GM23338 (cell line): Measurements from ENCODE around the gene RNFT2. TPM values are rescaled to one million over a fixed set of nuclear protein-coding genes. Genes with fewer than 3 reads are reported as not detected.

Experiments
- ATAC-seq: fragments of 200-7000 bp; cut with Tn5 transposase; 3 replicates; pipeline ENCODE4 v1.9.1; 2020
- DNase-seq: peaks from one replicate; pipeline ENCODE4 v3.0.0-alpha.2; 2015; ENCODE audit warnings: low spot score
- H2AFZ ChIP-seq: fragments of 200-600 bp; sonication (generic); 2 replicates; pipeline ENCODE4 v1.8.0; 2016; ENCODE audit warnings: antibody characterized with exemption, mild to moderate bottlenecking, moderate library complexity
- H3F3A ChIP-seq: fragments of 200-600 bp; sonication (generic); replicated peaks from 2 replicates; pipeline ENCODE4 v1.8.0; 2017; ENCODE audit warnings: antibody characterized with exemption, mixed run types, low read depth
- H3K27ac ChIP-seq: fragments of 200-600 bp; sonication (generic); 2 replicates; pipeline ENCODE4 v1.6.1; 2016; ENCODE audit warnings: low read depth
- H3K27me3 ChIP-seq: fragments of 200-600 bp; sonication (generic); 2 replicates; pipeline ENCODE4 v1.8.0; 2016; ENCODE audit warnings: mild to moderate bottlenecking, mixed run types, moderate library complexity; ENCODE audit not compliant: insufficient read depth
- H3K36me3 ChIP-seq: fragments of 200-600 bp; sonication (generic); 2 replicates; pipeline ENCODE4 v1.8.0; 2016; ENCODE audit warnings: mild to moderate bottlenecking; ENCODE audit not compliant: insufficient read depth
- H3K4me1 ChIP-seq: fragments of 200-600 bp; sonication (generic); 2 replicates; pipeline ENCODE4 v1.8.0; 2016; ENCODE audit warnings: mild to moderate bottlenecking, moderate library complexity; ENCODE audit not compliant: insufficient read depth
- H3K4me2 ChIP-seq: fragments of 200-600 bp; sonication (generic); 2 replicates; pipeline ENCODE4 v1.7.1; 2017; ENCODE audit warnings: mixed run types
- H3K4me3 ChIP-seq: fragments of 200-600 bp; sonication (generic); 2 replicates; pipeline ENCODE4 v1.6.1; 2016; ENCODE audit warnings: mixed run types
- H3K79me2 ChIP-seq: fragments of 200-600 bp; sonication (generic); replicated peaks from 2 replicates; pipeline ENCODE4 v1.8.0; 2017; ENCODE audit warnings: mild to moderate bottlenecking; ENCODE audit not compliant: insufficient read depth
- H3K9me2 ChIP-seq: fragments of 200-600 bp; sonication (generic); 2 replicates; pipeline ENCODE4 v1.8.0; 2017; ENCODE audit not compliant: insufficient read depth
- H4K20me1 ChIP-seq: fragments of 200-600 bp; sonication (generic); replicated peaks from 2 replicates; pipeline ENCODE4 v1.8.0; 2017; ENCODE audit warnings: mild to moderate bottlenecking; ENCODE audit not compliant: insufficient read depth
- H3K27ac Mint-ChIP-seq: 2 replicates; pipeline ENCODE4 v1.8.0; 2020; ENCODE audit warnings: inconsistent platforms, mild to moderate bottlenecking, moderate library complexity, mixed read lengths
- H3K27me3 Mint-ChIP-seq: 3 replicates; pipeline ENCODE4 v1.8.0; 2022; ENCODE audit warnings: low read depth, mild to moderate bottlenecking, moderate library complexity, mixed read lengths, inconsistent platforms; ENCODE audit not compliant: insufficient read depth, poor library complexity
- H3K36me3 Mint-ChIP-seq: 3 replicates; pipeline ENCODE4 v1.8.0; 2021; ENCODE audit warnings: low read depth, mild to moderate bottlenecking, inconsistent platforms, moderate library complexity, mixed read lengths
- H3K4me1 Mint-ChIP-seq: 3 replicates; pipeline ENCODE4 v1.8.0; 2020; ENCODE audit warnings: mild to moderate bottlenecking, inconsistent platforms, mixed read lengths
- H3K4me3 Mint-ChIP-seq: 3 replicates; pipeline ENCODE4 v1.8.0; 2021; ENCODE audit warnings: moderate library complexity, mild to moderate bottlenecking, inconsistent platforms, mixed read lengths
- H3K9me3 Mint-ChIP-seq: 3 replicates; pipeline ENCODE4 v1.8.0; 2020; ENCODE audit warnings: moderate library complexity, mild to moderate bottlenecking, inconsistent platforms, mixed read lengths
- CREB1 ChIP-seq: fragments of 250-450 bp; sonication (Bioruptor Pico); IDR thresholded peaks from 2 replicates; pipeline ENCODE4 v1.5.0; 2020; ENCODE audit warnings: low read depth, mild to moderate bottlenecking, moderate library complexity
- CTCF ChIP-seq, 2 experiments: fragments of 200-600 bp in 1 of 2; sonication (generic) in 1 of 2; conservative IDR thresholded peaks; 2 replicates each; pipeline versions ENCODE4 v1.5.1 to v1.6.1; 2016 to 2017; ENCODE audit warnings: antibody characterized with exemption in 2 of 2, low read depth in 2 of 2, mild to moderate bottlenecking in 2 of 2, moderate library complexity in 1 of 2
- EZH2 ChIP-seq: fragments of 200-600 bp; sonication (generic); IDR thresholded peaks from one replicate; pipeline ENCODE4 v1.8.0; 2017; ENCODE audit warnings: antibody characterized with exemption, mild to moderate bottlenecking, low read depth; ENCODE audit not compliant: unreplicated experiment
- JUNB ChIP-seq: IDR thresholded peaks from one replicate; pipeline ENCODE4 v1.6.1; 2016; ENCODE audit warnings: antibody characterized with exemption; ENCODE audit not compliant: unreplicated experiment
- POLR2AphosphoS5 ChIP-seq: IDR thresholded peaks from 2 replicates; pipeline ENCODE4 v1.6.1; 2016; ENCODE audit warnings: antibody characterized with exemption, low read depth
- ZNF462 ChIP-seq: fragments of 250-450 bp; sonication (Bioruptor Pico); IDR thresholded peaks from 2 replicates; pipeline ENCODE4 v1.5.0; 2020; ENCODE audit warnings: mild to moderate bottlenecking, moderate library complexity
- polyA plus RNA-seq: library from polyadenylated mRNA; unstranded; fragments of >200 nt; fragmentation: Nextera tagmentation; extraction: Ambion mirVana; gene quantifications from 2 replicates; pipeline ENCODE4 v1.2.1, GENCODE V29; 2016
- total RNA-seq: library from RNA; depleted of rRNA; stranded (reverse); fragments of >200 nt; shearing (Covaris generic); gene quantifications from 2 replicates; pipeline ENCODE4 v1.2.3, GENCODE V29; 2014

Gene RNFT2
- total and polyA plus RNA-seq, 2 experiments from 2014 or later: 19.3 to 22.9 TPM

- Mint-ChIP-seq H3K36me3 (no peaks in the 10 kb centered on the region), H3K4me3 (peak overlapping the region; percentile 68), H3K4me1 (peaks cover 26% of the 10 kb centered on the region), H3K27ac (no peak overlapping the region), H3K27me3 (peaks cover 23% of the 10 kb centered on the region), H3K9me3 (peaks cover 4% of the 10 kb centered on the region; the same call in 1 of the 3 replicates)
- Histone ChIP-seq H4K20me1 (no peaks in the 10 kb centered on the region), H2AFZ (peak overlapping the region; percentile 97), H3K27ac (no peak overlapping the region), H3K27me3 (peaks cover 10% of the 10 kb centered on the region), H3K79me2 (no peaks in the 10 kb centered on the region), H3K4me3 (peak overlapping the region; percentile 59), H3K4me1 (peaks cover 20% of the 10 kb centered on the region), H3K4me2 (peak overlapping the region; percentile 82), H3K9me2 (no peaks in the 10 kb centered on the region), H3K36me3 (no peaks in the 10 kb centered on the region), H3F3A (no peaks in the 10 kb centered on the region)
- DNase-seq: peak; percentile 43
- TF ChIP-seq CTCF (conservative IDR thresholded peaks at IDR 0.05; ENCODE audit: low read depth in 2 of 2) (peak in 1 of 2 experiments; percentile 20; a peak in 1 of 4 replicates), JUNB (no peak), ZNF462 (CRISPR knock-in tag) (no peak), CREB1 (no peak), EZH2 (no peak), POLR2AphosphoS5 (no peak)
- peak; percentile 42 for ATAC-seq
These were observed 44.6 kb upstream of the RNFT2 start for GRCh38 chr12:116693286-116694227.
